HG02588 (cell line): ENCODE measurements around the gene CASP4.

ENCODE experiments used
- ATAC-seq: cut with Tn5 transposase; IDR thresholded peaks from one replicate; pipeline ENCODE4 v1.9.1; 2021; ENCODE audit warnings: mild to moderate bottlenecking, moderate library complexity; ENCODE audit not compliant: unreplicated experiment

Gene CASP4

GRCh38 chr11:104895634-104896033 is 72.7 kb downstream of the CASP4 start:
- no peak for ATAC-seq

DNA sequence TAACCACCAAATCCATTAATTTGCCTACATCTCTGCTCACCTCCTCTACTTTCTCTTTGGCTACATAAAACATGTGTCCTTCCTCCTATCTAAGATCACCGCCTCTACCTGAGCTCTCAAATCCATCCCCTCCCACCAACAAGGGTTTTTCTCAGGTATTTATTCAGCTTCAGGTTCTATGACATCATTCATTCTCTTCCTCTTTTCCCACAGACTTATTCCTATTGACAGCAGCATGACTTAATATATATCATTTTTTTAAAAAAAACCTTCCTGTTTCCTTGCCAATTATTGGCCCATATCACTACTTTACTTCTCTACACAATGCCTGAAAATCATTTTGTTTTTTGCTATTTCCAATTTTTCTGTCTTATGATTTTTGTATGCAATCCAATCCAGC is 74.5 kb downstream of the CASP4 start:
- ATAC-seq: no peak
